Esophagus squamous epithelium (tissue), 5 donors: ENCODE measurements around the gene HIVEP1. TPM values are rescaled to one million over a fixed set of nuclear protein-coding genes. Genes with fewer than 3 reads are reported as not detected.
A peak's percentile ranks its signal among the peaks of the same experiment; 100 is the strongest.

ENCODE experiments used
- DNase-seq: peaks from one replicate; lab custom pipeline; 2025; lab: John Stamatoyannopoulos, UW
- H3K27ac ChIP-seq, 4 donors: fragments of 200-600 bp; sonication (generic); one replicate each; pipeline ENCODE4 v1.5.1; 2016 to 2019; ENCODE audit warnings: mild to moderate bottlenecking in 1 of 4
- H3K27me3 ChIP-seq, 4 donors: fragments of 200-600 bp; sonication (generic); 1 replicate in 3 of 4; 2 replicates in 1 of 4; pipeline versions ENCODE4 v1.5.1 to v1.6.0; 2017 to 2021; ENCODE audit warnings: antibody characterized with exemption in 1 of 4
- H3K36me3 ChIP-seq, 3 donors: fragments of 200-600 bp; sonication (generic); one replicate each; pipeline ENCODE4 v1.5.1; 2016 to 2019
- H3K4me1 ChIP-seq, 3 donors: fragments of 200-600 bp; sonication (generic); one replicate each; pipeline ENCODE4 v1.5.1; 2017 to 2019
- H3K4me3 ChIP-seq, 4 donors: fragments of 200-600 bp; sonication (generic); 1 replicate in 3 of 4; 2 replicates in 1 of 4; pipeline ENCODE4 v1.5.1; 2016 to 2019; ENCODE audit warnings: mild to moderate bottlenecking in 2 of 4, moderate library complexity in 1 of 4
- H3K9me3 ChIP-seq, 3 donors: fragments of 200-600 bp; sonication (generic); one replicate each; pipeline ENCODE4 v1.5.1; 2016 to 2019
- POLR2A ChIP-seq, 4 donors: fragments of 450-650 bp; IDR thresholded peaks; one replicate each; pipeline ENCODE4 v1.6.1; 2017; ENCODE audit warnings: antibody characterized with exemption in 4 of 4, mild to moderate bottlenecking in 4 of 4, moderate library complexity in 3 of 4
- WGBS, 2 donors: methylation state at CpG; one replicate each; pipeline ENCODE4 v1.1.5; 2018; 5-methylcytosine and 5-hydroxymethylcytosine counted together
- intact Hi-C: fragments of 100-400 bp; cut with DNase I; formaldehyde crosslinking; loops from one replicate; pipeline ENCODE4 v1.15.0; 2022
- total RNA-seq, 4 donors: library from RNA; depleted of rRNA; stranded (reverse); fragments of >200 nt; gene quantifications; one replicate each; pipeline ENCODE4 v1.1.0, GENCODE V29; 2016
- TF ChIP-seq, protein P1 (sequence below), 6 experiments: fragments of 450-650 bp in 4 of 6; fragments of 200-600 bp in 2 of 6; sonication (generic) in 2 of 6; IDR thresholded peaks; one replicate each; pipeline ENCODE4 v1.5.1; 2016 to 2019; ENCODE audit warnings: antibody characterized with exemption in 6 of 6, mild to moderate bottlenecking in 4 of 6, moderate library complexity in 4 of 6
- donor health status: DM: yes; HTN: yes; CAD: no.

Gene HIVEP1
- total RNA-seq, 4 donors from 2014 or later: 11.0 to 22.3 (median 20.7) TPM

DNA sequence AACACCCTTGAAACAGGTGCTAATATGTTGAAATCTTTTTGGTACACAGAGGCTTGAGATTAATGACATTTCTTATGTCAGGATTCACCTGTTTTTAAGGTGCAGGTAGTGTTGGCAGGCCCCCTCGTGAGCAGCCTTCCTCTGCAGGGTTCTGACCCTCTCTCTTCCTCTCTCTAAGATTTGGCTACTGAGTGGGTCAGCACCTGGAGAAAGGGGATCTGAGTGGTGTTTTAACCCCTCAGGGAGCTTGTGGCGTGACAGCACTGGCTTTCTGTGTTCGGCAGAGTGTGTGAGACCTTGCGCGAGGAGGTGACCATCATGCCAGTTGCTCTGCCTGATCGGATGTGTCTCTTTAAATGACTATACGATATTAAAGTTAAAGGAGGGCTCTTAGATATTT, 37.1 kb downstream of the HIVEP1 start:
- peaks cover 0 to 25% (median 5%) of the 10 kb centered on the region in 3 donors for H3K4me1 ChIP-seq
- no peak overlapping the region for H3K27ac ChIP-seq
- no peak overlapping the region for H3K4me3 ChIP-seq
- intact Hi-C loops: no loop called here
- WGBS, 2 donors: 81 to 83% methylated on average over 5 to 7 of the region's 7 CpGs
- H3K27me3 ChIP-seq: no peaks in the 10 kb centered on the region
- no peaks in the 10 kb centered on the region for H3K9me3 ChIP-seq
- no peak for DNase-seq
- TF ChIP-seq POLR2A (IDR thresholded peaks at IDR 0.05): no peak
- TF ChIP-seq, protein P1, sequence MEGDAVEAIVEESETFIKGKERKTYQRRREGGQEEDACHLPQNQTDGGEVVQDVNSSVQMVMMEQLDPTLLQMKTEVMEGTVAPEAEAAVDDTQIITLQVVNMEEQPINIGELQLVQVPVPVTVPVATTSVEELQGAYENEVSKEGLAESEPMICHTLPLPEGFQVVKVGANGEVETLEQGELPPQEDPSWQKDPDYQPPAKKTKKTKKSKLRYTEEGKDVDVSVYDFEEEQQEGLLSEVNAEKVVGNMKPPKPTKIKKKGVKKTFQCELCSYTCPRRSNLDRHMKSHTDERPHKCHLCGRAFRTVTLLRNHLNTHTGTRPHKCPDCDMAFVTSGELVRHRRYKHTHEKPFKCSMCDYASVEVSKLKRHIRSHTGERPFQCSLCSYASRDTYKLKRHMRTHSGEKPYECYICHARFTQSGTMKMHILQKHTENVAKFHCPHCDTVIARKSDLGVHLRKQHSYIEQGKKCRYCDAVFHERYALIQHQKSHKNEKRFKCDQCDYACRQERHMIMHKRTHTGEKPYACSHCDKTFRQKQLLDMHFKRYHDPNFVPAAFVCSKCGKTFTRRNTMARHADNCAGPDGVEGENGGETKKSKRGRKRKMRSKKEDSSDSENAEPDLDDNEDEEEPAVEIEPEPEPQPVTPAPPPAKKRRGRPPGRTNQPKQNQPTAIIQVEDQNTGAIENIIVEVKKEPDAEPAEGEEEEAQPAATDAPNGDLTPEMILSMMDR (IDR thresholded peaks at IDR 0.05): no peak
- H3K36me3 ChIP-seq: no peaks in the 10 kb centered on the region

DNA sequence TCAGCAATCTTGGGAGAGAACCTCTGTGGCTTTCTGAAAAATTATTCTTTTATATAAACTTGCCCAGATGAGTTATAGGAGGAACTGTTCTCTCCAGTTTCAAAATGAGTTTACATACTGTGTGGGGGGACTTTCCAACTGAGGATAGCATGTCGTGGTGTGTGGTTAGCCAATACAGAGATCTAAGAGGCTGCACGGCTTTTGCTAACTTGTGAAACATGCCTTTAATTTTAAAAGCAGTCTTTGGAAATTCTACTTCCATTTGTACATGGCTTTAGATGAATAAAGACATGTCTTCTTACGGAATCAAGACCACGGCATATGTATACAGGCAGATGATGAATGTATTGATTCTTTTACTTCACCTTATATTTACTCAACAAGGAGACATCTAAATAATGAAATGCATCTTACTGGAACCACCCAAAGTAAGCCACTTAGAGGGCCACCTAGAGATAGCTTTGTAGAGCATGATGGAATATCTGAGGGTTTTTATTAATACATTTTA, 39.8 kb downstream of the HIVEP1 start:
- Histone ChIP-seq H3K4me1 (peaks cover 0 to 11% (median 0%) of the 10 kb centered on the region in 3 donors), H3K4me3 (no peak overlapping the region), H3K9me3 (no peaks in the 10 kb centered on the region), H3K27ac (peak overlapping the region in 1 of 4 donors; percentile 35), H3K27me3 (no peaks in the 10 kb centered on the region), H3K36me3 (no peaks in the 10 kb centered on the region)
- no peak for TF ChIP-seq POLR2A (IDR thresholded peaks at IDR 0.05)
- TF ChIP-seq, protein P1 (IDR thresholded peaks at IDR 0.05): no peak
- intact Hi-C loops: no loop called here
- DNase-seq: no peak
- 14 to 48% methylated on average over 4 of the region's 4 CpGs for WGBS, 2 donors

DNA sequence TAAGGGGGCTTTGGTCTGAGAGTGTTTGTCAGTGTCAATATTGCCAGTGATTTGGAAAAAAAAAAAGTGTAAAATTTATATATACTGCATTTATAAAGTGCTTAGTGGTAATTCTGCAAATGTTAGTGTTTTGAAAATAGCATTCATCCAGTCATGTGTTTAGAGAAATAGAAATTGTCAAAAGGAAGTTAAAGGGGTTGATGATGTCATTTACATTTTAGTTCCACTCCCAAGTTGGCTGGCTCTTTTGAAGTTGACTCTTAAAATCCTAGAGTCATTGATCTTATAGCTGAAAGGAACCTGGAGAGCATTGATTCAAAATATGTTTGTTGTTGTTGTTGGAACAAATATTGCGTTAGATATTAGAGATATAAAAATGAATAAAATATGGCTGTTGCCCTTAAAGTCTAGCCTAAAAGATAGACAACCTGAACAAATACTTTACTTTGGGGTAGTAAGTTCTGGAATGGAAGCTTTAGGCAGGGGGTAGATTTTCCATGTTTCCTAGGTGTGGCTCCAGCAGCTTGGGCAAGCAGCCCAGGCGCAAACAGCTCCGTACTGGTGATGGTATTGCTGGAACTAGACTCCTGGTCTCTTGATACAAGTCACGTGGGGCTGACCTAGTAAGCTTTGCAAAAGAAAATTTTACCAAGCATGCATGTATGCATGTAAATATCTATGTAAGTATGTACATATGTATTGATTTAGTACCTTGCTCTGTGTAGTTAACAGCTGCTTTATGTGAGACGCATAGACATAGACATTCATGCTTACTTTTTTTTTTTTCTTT, 46.3 kb downstream of the HIVEP1 start:
- TF ChIP-seq, protein P1 (IDR thresholded peaks at IDR 0.05): no peak
- no peak for TF ChIP-seq POLR2A (IDR thresholded peaks at IDR 0.05)
- WGBS, 2 donors: 66 to 74% methylated on average over 5 of the region's 5 CpGs

DNA sequence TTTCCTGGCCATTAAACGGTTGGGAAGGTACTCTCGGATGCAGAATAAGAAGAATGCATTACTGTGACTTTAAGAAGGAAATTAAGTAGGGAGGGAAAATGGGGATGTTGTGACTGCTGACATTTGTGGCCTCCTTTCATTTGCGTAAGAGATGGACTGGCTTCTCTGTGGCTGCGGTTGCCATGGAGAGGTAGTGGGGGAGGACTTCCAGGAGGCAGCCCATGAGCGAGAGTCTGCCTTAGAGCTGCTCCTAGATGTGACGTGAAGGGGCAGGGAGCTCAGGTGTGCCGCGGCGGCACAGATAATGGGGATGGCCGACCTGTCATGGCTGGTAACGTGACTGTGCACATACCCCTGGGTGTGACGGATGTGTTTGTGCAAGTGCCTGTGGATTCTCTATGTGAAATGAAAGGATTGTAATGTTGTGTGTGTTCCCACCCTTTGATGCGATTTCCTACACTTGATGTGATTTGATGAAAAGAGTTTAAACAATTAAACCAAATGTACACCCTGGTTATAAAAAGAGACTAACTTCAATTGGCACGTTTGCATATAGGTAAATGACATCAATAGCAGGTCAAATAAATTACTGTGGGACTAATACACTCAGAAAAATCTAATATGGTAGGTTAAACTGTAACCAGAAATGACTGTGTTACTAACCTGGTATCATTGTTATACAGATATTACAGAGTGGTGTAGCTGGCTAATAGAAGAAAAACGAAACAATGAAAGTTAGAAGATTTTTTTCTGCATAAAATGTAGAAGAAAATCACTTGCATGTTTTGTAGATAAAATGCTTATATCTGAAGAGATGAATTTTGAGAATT, 48.9 kb downstream of the HIVEP1 start:
- Histone ChIP-seq H3K27me3 (no peaks in the 10 kb centered on the region), H3K4me3 (peak overlapping the region in 3 of 4 donors; percentile 18 to 47 (median 19)), H3K36me3 (no peaks in the 10 kb centered on the region), H3K4me1 (peaks cover 0 to 26% (median 7%) of the 10 kb centered on the region in 3 donors), H3K9me3 (no peaks in the 10 kb centered on the region), H3K27ac (no peak overlapping the region)
- intact Hi-C loops: no loop called here
- WGBS, 2 donors: 22 to 47% methylated on average over 15 of the region's 15 CpGs
- DNase-seq: no peak
- TF ChIP-seq, protein P1 (IDR thresholded peaks at IDR 0.05): no peak
- TF ChIP-seq POLR2A (IDR thresholded peaks at IDR 0.05): peak in 1 of 4 donors; percentile 45

More for the DNA sequence above, 46.3 kb downstream of the HIVEP1 start:
- Histone ChIP-seq H3K4me1 (peaks cover 0 to 23% (median 4%) of the 10 kb centered on the region in 3 donors), H3K27me3 (no peaks in the 10 kb centered on the region), H3K36me3 (no peaks in the 10 kb centered on the region), H3K27ac (no peak overlapping the region), H3K4me3 (no peak overlapping the region), H3K9me3 (no peaks in the 10 kb centered on the region)
- DNase-seq: no peak
- intact Hi-C loops: no loop called here
